Measurements from ENCODE around the gene GPR35. TPM values are rescaled to one million over a fixed set of nuclear protein-coding genes. Genes with fewer than 3 reads are reported as not detected.
A peak's percentile ranks its signal among the peaks of the same experiment; 100 is the strongest.
"Not testable (repeated sequence)": the region's sequence is repeated elsewhere in the genome, so short reads cannot be mapped to it uniquely, and the experiment has no call there.

Gene GPR35
- total RNA-seq, 1 donor from 2014 or later, result 0.82 TPM

DNA sequence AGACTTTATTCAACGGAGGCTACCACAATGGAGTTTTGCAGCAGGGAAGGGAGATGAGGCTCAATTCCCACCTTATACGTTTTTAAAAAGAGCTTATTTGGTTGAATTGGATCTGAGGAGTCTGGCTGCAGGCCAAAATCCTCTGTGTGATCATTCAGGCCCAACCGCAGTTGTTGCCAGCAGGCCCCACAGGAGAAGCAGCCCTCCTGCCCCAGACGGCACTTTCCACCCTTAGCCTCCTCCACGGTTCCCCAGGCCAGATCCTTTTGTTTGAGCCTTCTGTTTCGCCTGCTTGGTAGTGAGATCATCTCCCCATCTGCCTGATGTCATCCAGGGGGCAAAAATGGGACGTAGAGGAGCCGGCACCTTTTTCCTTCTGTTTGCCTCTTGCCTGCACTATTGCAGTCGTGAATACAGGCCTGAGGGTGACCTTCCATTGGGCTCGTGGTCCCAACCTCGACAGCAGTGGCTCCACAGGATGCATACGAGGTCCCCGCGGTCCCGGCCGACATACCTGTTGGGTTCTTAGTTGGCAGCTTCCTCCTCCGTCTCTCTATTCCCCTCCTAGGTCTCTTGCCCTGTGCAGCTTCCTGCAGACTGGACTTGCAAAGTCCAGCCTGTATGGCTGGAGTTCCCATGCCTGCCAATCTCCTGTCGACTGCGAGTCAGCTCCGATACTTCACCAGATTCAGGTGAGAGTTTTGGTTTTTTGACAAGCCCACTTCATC, 9.3 kb upstream of the GPR35 start:
- Mint-ChIP-seq H3K4me1 (ENCODE audit: low read depth, unreplicated experiment) (no peaks in the 10 kb centered on the region), H3K36me3 (ENCODE audit: low read depth, unreplicated experiment) (peaks cover 18% of the 10 kb centered on the region), H3K9me3 (ENCODE audit: unreplicated experiment) (peaks cover 5% of the 10 kb centered on the region), H3K27me3 (ENCODE audit: low read depth, unreplicated experiment) (peaks cover 2% of the 10 kb centered on the region), H3K4me3 (ENCODE audit: unreplicated experiment) (no peak overlapping the region), H3K27ac (ENCODE audit: unreplicated experiment) (no peak overlapping the region)
- no peaks in the 10 kb centered on the region for H3K27me3 ChIP-seq (ENCODE audit: insufficient read depth, low read length)
- no peak overlapping the region for H3K9ac ChIP-seq (ENCODE audit: low read length)
- H3K27ac ChIP-seq (ENCODE audit: low read depth, low read length), result no peak overlapping the region
- no peaks in the 10 kb centered on the region for H3K9me3 ChIP-seq (ENCODE audit: insufficient read depth, low read depth, low read length)
- H3K4me1 ChIP-seq (ENCODE audit: insufficient read depth, low read length), result no peaks in the 10 kb centered on the region
- no peak overlapping the region for H3K4me2 ChIP-seq (ENCODE audit: low read length)
- TF ChIP-seq, protein P1, sequence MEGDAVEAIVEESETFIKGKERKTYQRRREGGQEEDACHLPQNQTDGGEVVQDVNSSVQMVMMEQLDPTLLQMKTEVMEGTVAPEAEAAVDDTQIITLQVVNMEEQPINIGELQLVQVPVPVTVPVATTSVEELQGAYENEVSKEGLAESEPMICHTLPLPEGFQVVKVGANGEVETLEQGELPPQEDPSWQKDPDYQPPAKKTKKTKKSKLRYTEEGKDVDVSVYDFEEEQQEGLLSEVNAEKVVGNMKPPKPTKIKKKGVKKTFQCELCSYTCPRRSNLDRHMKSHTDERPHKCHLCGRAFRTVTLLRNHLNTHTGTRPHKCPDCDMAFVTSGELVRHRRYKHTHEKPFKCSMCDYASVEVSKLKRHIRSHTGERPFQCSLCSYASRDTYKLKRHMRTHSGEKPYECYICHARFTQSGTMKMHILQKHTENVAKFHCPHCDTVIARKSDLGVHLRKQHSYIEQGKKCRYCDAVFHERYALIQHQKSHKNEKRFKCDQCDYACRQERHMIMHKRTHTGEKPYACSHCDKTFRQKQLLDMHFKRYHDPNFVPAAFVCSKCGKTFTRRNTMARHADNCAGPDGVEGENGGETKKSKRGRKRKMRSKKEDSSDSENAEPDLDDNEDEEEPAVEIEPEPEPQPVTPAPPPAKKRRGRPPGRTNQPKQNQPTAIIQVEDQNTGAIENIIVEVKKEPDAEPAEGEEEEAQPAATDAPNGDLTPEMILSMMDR (IDR thresholded peaks at IDR 0.05; ENCODE audit: insufficient read depth, low read depth, low read length), result no peak
- DNase-seq (ENCODE audit: low read depth), result peak; percentile 6
- FAIRE-seq, result no peak
- no peak overlapping the region for H2AFZ ChIP-seq (ENCODE audit: low read depth, low read length)
- H3K4me3 ChIP-seq (ENCODE audit: insufficient read depth, low read depth, low read length), result no peak overlapping the region
- H3K36me3 ChIP-seq (ENCODE audit: insufficient read depth, low read length), result no peaks in the 10 kb centered on the region
- no peaks in the 10 kb centered on the region for H4K20me1 ChIP-seq (ENCODE audit: insufficient read depth, low read length)
- no peaks in the 10 kb centered on the region for H3K79me2 ChIP-seq (ENCODE audit: insufficient read depth, low read length)

- not testable (repeated sequence) for H3K9ac ChIP-seq (ENCODE audit: low read length); H3K4me1 ChIP-seq (ENCODE audit: insufficient read depth, low read length); H3K36me3 ChIP-seq (ENCODE audit: insufficient read depth, low read length); H3K27ac Mint-ChIP-seq (ENCODE audit: unreplicated experiment); H3K9me3 Mint-ChIP-seq (ENCODE audit: unreplicated experiment); H3K4me3 ChIP-seq (ENCODE audit: insufficient read depth, low read depth, low read length); H3K27me3 Mint-ChIP-seq (ENCODE audit: low read depth, unreplicated experiment); H3K4me3 Mint-ChIP-seq (ENCODE audit: unreplicated experiment); H3K27ac ChIP-seq (ENCODE audit: low read depth, low read length); FAIRE-seq; DNase-seq (ENCODE audit: low read depth); H3K4me2 ChIP-seq (ENCODE audit: low read length); H3K79me2 ChIP-seq (ENCODE audit: insufficient read depth, low read length); H3K4me1 Mint-ChIP-seq (ENCODE audit: low read depth, unreplicated experiment); H3K27me3 ChIP-seq (ENCODE audit: insufficient read depth, low read length); H4K20me1 ChIP-seq (ENCODE audit: insufficient read depth, low read length); H3K9me3 ChIP-seq (ENCODE audit: insufficient read depth, low read depth, low read length); H2AFZ ChIP-seq (ENCODE audit: low read depth, low read length)
- H3K36me3 Mint-ChIP-seq (ENCODE audit: low read depth, unreplicated experiment), result peaks cover 11% of the 10 kb centered on the region
These were observed 8.2 kb upstream of the GPR35 start for GRCh38 chr2:240616860-240617666.

DNA sequence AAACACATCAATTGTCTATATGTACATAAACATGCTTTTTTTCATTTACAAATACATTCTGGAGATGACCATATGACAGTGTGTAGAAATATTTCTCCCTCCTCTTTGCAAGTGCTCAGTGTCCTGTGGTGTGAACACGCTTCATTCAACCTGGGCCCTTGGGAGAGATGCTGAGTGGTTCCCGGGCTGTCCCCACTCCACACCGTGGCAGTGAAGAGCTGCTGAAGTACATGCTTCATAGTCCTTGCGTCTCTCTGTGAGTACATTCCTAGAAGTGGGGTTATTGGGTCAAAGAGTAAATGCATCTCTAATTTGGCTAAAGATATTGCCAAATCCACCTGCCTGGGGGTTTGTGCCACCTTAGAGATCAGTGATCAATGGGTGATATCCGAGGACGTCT, 6.5 kb upstream of the GPR35 start:
- Histone ChIP-seq H2AFZ (ENCODE audit: low read depth, low read length) (no peak overlapping the region), H3K9me3 (ENCODE audit: insufficient read depth, low read depth, low read length) (no peaks in the 10 kb centered on the region), H4K20me1 (ENCODE audit: insufficient read depth, low read length) (no peaks in the 10 kb centered on the region), H3K9ac (ENCODE audit: low read length) (no peak overlapping the region), H3K27ac (ENCODE audit: low read depth, low read length) (no peak overlapping the region), H3K79me2 (ENCODE audit: insufficient read depth, low read length) (no peaks in the 10 kb centered on the region), H3K27me3 (ENCODE audit: insufficient read depth, low read length) (no peaks in the 10 kb centered on the region), H3K4me3 (ENCODE audit: insufficient read depth, low read depth, low read length) (no peak overlapping the region), H3K4me1 (ENCODE audit: insufficient read depth, low read length) (peaks cover 3% of the 10 kb centered on the region), H3K36me3 (ENCODE audit: insufficient read depth, low read length) (no peaks in the 10 kb centered on the region), H3K4me2 (ENCODE audit: low read length) (no peak overlapping the region)
- FAIRE-seq, result no peak
- no peak overlapping the region for H3K4me3 Mint-ChIP-seq (ENCODE audit: unreplicated experiment)
- TF ChIP-seq EZH2 (IDR thresholded peaks at IDR 0.05; ENCODE audit: insufficient read depth, low read length), result no peak
- TF ChIP-seq, protein P1 (IDR thresholded peaks at IDR 0.05; ENCODE audit: insufficient read depth, low read depth, low read length), result no peak
- H3K4me1 Mint-ChIP-seq (ENCODE audit: low read depth, unreplicated experiment), result peaks cover 6% of the 10 kb centered on the region
- H3K27ac Mint-ChIP-seq (ENCODE audit: unreplicated experiment), result no peak overlapping the region
- no peak for DNase-seq (ENCODE audit: low read depth)
- no peaks in the 10 kb centered on the region for H3K27me3 Mint-ChIP-seq (ENCODE audit: low read depth, unreplicated experiment)
- H3K36me3 Mint-ChIP-seq (ENCODE audit: low read depth, unreplicated experiment), result peaks cover 11% of the 10 kb centered on the region
- H3K9me3 Mint-ChIP-seq (ENCODE audit: unreplicated experiment), result peaks cover 5% of the 10 kb centered on the region
